Stimulated activated CD8-positive, alpha-beta memory T cell treated with anti-CD3 and anti-CD28 coated beads, Interleukin-12 subunit alpha, Interleukin-12 subunit beta, amount 100 ng/mL, for 24 hours (primary cell): ENCODE data around the gene HINT3.
"Not testable (repeated sequence)": the region's sequence is repeated elsewhere in the genome, so short reads cannot be mapped to it uniquely, and the experiment has no call there.

Experiments
- DNase-seq: peaks from one replicate; pipeline ENCODE4 v3.0.0-alpha.2; 2020; ENCODE audit errors: extremely low read depth

HINT3 gene

GRCh38 chr6:126002755-126003679 is 46.4 kb downstream of the HINT3 start:
- no peak for DNase-seq

- no peak for DNase-seq
These were observed 51.2 kb downstream of the HINT3 start for GRCh38 chr6:126007800-126008199.

GRCh38 chr6:126010040-126010439 is 53.5 kb downstream of the HINT3 start:
- DNase-seq = no peak

- DNase-seq = no peak
These were observed 59.3 kb downstream of the HINT3 start for GRCh38 chr6:126015863-126016262.

GRCh38 chr6:126016591-126016990 is 60.0 kb downstream of the HINT3 start:
- no peak for DNase-seq

- no peak for DNase-seq
These were observed 61.1 kb downstream of the HINT3 start for GRCh38 chr6:126017668-126018067.

- no peak for DNase-seq
These were observed 63.9 kb downstream of the HINT3 start for GRCh38 chr6:126020305-126021050.

DNA sequence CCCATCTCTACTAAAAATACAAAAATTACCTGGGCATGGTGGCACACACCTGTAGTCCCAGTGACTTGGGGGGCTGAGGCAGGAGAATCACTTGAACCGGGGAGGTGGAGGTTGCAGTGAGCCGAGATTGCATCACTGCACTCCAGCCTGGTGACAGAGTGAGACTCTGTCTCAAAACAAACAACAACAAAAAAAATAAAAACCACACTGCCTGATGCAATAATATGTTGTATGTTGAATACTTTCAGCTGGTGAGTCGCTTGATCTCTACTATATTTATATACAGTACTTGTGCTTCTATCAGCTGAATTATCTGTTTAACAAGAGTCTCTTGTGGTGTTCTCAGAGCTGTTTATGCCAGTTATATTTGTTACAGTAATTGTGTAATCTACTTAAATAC is 66.9 kb downstream of the HINT3 start:
- DNase-seq = not testable (repeated sequence)

GRCh38 chr6:126026001-126026400 is 69.4 kb downstream of the HINT3 start:
- DNase-seq = no peak

- no peak for DNase-seq
These were observed 71.0 kb downstream of the HINT3 start for GRCh38 chr6:126027601-126028000.
